ENCODE results near the gene RPS28.
"Not testable (repeated sequence)": the region's sequence is repeated elsewhere in the genome, so short reads cannot be mapped to it uniquely, and the experiment has no call there.

RPS28 gene

GRCh38 chr19:8321067-8321985, at the start of gene RPS28, which contains the start of gene NDUFA7:
Gene RPS28 (plus strand): TSS chr19:8321496. CDS start chr19:8321531, 35 bp downstream.
Gene NDUFA7 (minus strand): TSS chr19:8321375. CDS start chr19:8321358, 17 bp downstream.
- peak; percentile 34 for FAIRE-seq

GRCh38 chr19:8276508-8276907, 44.8 kb upstream of the RPS28 start:
- FAIRE-seq, result peak; percentile 56

- not testable (repeated sequence) for FAIRE-seq
Observed at GRCh38 chr19:8291337-8291736, 30.0 kb upstream of the RPS28 start.

GRCh38 chr19:8302357-8302691, 19.0 kb upstream of the RPS28 start:
- no peak for FAIRE-seq

GRCh38 chr19:8302734-8303133, 18.6 kb upstream of the RPS28 start:
- no peak for FAIRE-seq

GRCh38 chr19:8304841-8305621, 16.3 kb upstream of the RPS28 start:
- no peak for FAIRE-seq

GRCh38 chr19:8305798-8306197, 15.5 kb upstream of the RPS28 start:
- FAIRE-seq, result no peak

GRCh38 chr19:8306235-8307054, 14.9 kb upstream of the RPS28 start:
- FAIRE-seq, result no peak

GRCh38 chr19:8307400-8307964, 13.8 kb upstream of the RPS28 start:
- FAIRE-seq, result no peak

GRCh38 chr19:8307965-8308866, 13.1 kb upstream of the RPS28 start, which contains the start of gene CD320:
Gene CD320 (minus strand): TSS chr19:8308358. CDS start chr19:8308290, 68 bp downstream.
- FAIRE-seq, result peak; percentile 91

GRCh38 chr19:8308891-8309291, 12.4 kb upstream of the RPS28 start:
- FAIRE-seq, result no peak

- FAIRE-seq, result no peak
Observed at GRCh38 chr19:8310342-8311055, 10.8 kb upstream of the RPS28 start.

- no peak for FAIRE-seq
Observed at GRCh38 chr19:8311461-8312260, 9.6 kb upstream of the RPS28 start.

GRCh38 chr19:8314981-8315640, 6.2 kb upstream of the RPS28 start:
- FAIRE-seq, result not testable (repeated sequence)

- FAIRE-seq, result no peak
Observed at GRCh38 chr19:8316351-8317125, 4.8 kb upstream of the RPS28 start.

- FAIRE-seq, result not testable (repeated sequence)
Observed at GRCh38 chr19:8318835-8319234, 2.5 kb upstream of the RPS28 start.

- FAIRE-seq, result no peak
Observed at GRCh38 chr19:8319807-8320520, 1.3 kb upstream of the RPS28 start.

Data from G401.6 (cell line).